Loucy (cell line): ENCODE results near the gene PARN.

Source experiments
- H2AFZ ChIP-seq: fragments of 200-600 bp; sonication (generic); 2 replicates; pipeline ENCODE4 v1.6.0; 2016; ENCODE audit warnings: antibody characterized with exemption, mild to moderate bottlenecking, low read length, moderate library complexity
- H3F3A ChIP-seq: fragments of 200-600 bp; 2 replicates; pipeline ENCODE4 v1.6.0; 2016; ENCODE audit warnings: antibody characterized with exemption, low read depth, mild to moderate bottlenecking
- H3K27me3 ChIP-seq: fragments of 200-600 bp; sonication (generic); 2 replicates; pipeline ENCODE4 v1.6.1; 2014; ENCODE audit warnings: low read length, mild to moderate bottlenecking; ENCODE audit not compliant: insufficient read depth, poor library complexity, severe bottlenecking
- H3K36me3 ChIP-seq: fragments of 200-600 bp; sonication (generic); 2 replicates; pipeline ENCODE4 v1.6.1; 2016; ENCODE audit warnings: low read length; ENCODE audit not compliant: insufficient read depth
- H3K4me1 ChIP-seq: fragments of 200-600 bp; sonication (generic); 2 replicates; pipeline ENCODE4 v1.5.1; 2014; ENCODE audit warnings: low read length, mild to moderate bottlenecking; ENCODE audit not compliant: insufficient read depth, poor library complexity, severe bottlenecking
- H3K4me2 ChIP-seq: fragments of 200-600 bp; sonication (generic); 2 replicates; pipeline ENCODE4 v1.6.0; 2014; ENCODE audit warnings: antibody characterized with exemption, low read length, low read depth, mild to moderate bottlenecking; ENCODE audit not compliant: poor library complexity, severe bottlenecking
- H3K4me3 ChIP-seq: fragments of 200-600 bp; sonication (generic); 2 replicates; pipeline ENCODE4 v1.5.1; 2014; ENCODE audit warnings: low read length, mild to moderate bottlenecking, mixed read lengths; ENCODE audit not compliant: poor library complexity, severe bottlenecking
- H3K79me2 ChIP-seq: fragments of 200-600 bp; sonication (generic); 2 replicates; pipeline ENCODE4 v1.6.1; 2014; ENCODE audit warnings: low read length; ENCODE audit not compliant: insufficient read depth
- H3K9ac ChIP-seq: fragments of 200-600 bp; sonication (generic); 2 replicates; pipeline ENCODE4 v1.6.0; 2014; ENCODE audit warnings: mild to moderate bottlenecking, low read depth, low read length, moderate library complexity; ENCODE audit not compliant: poor library complexity, severe bottlenecking
- H3K9me2 ChIP-seq: fragments of 200-600 bp; sonication (generic); replicated peaks from 2 replicates; pipeline ENCODE4 v1.6.1; 2016; ENCODE audit warnings: low read depth, low read length, mixed read lengths
- H3K9me3 ChIP-seq: fragments of 200-600 bp; sonication (generic); 2 replicates; pipeline ENCODE4 v1.6.1; 2014; ENCODE audit warnings: mild to moderate bottlenecking, antibody characterized with exemption, low read length, low read depth; ENCODE audit not compliant: insufficient read depth
- H4K20me1 ChIP-seq: fragments of 200-600 bp; sonication (generic); 2 replicates; pipeline ENCODE4 v1.6.0; 2014; ENCODE audit warnings: antibody characterized with exemption, low read length, mild to moderate bottlenecking; ENCODE audit not compliant: insufficient read depth, poor library complexity, severe bottlenecking
- CTCF ChIP-seq: fragments of 200-600 bp; sonication (generic); conservative IDR thresholded peaks from 2 replicates; pipeline ENCODE4 v1.5.1; 2014; ENCODE audit warnings: mild to moderate bottlenecking, antibody characterized with exemption, low read length
- EZH2phosphoT487 ChIP-seq: fragments of 200-600 bp; IDR thresholded peaks from 2 replicates; pipeline ENCODE4 v1.6.1; 2018; ENCODE audit warnings: antibody characterized with exemption, mild to moderate bottlenecking, moderate library complexity, borderline replicate concordance

Gene PARN

GRCh38 chr16:14564861-14565687 lies 65.0 kb downstream of the PARN start:
- Histone ChIP-seq H3K4me1 (peaks cover 8% of the 10 kb centered on the region), H3K79me2 (no peaks in the 10 kb centered on the region), H3K9me3 (no peaks in the 10 kb centered on the region), H3K9me2 (no peaks in the 10 kb centered on the region), H3K36me3 (no peaks in the 10 kb centered on the region), H3K4me2 (peak overlapping the region; percentile 31), H3K4me3 (no peak overlapping the region), H2AFZ (no peak overlapping the region), H3K9ac (peak overlapping the region; percentile 22), H3K27me3 (no peaks in the 10 kb centered on the region), H3F3A (no peaks in the 10 kb centered on the region), H4K20me1 (no peaks in the 10 kb centered on the region)
- TF ChIP-seq CTCF (no peak), EZH2phosphoT487 (no peak)

GRCh38 chr16:14564323-14564722 lies 65.7 kb downstream of the PARN start:
- no peaks in the 10 kb centered on the region for H3K27me3 ChIP-seq
- no peaks in the 10 kb centered on the region for H3K36me3 ChIP-seq
- no peaks in the 10 kb centered on the region for H3K9me3 ChIP-seq
- H3K4me2 ChIP-seq, result no peak overlapping the region
- H2AFZ ChIP-seq, result no peak overlapping the region
- peaks cover 8% of the 10 kb centered on the region for H3K4me1 ChIP-seq
- TF ChIP-seq CTCF, result no peak
- H4K20me1 ChIP-seq, result no peaks in the 10 kb centered on the region
- no peaks in the 10 kb centered on the region for H3K9me2 ChIP-seq
- no peak overlapping the region for H3K4me3 ChIP-seq
- no peaks in the 10 kb centered on the region for H3F3A ChIP-seq
- H3K9ac ChIP-seq, result no peak overlapping the region
- no peaks in the 10 kb centered on the region for H3K79me2 ChIP-seq

- H3K27me3 ChIP-seq, result no peaks in the 10 kb centered on the region
- H3K79me2 ChIP-seq, result no peaks in the 10 kb centered on the region
- H3K4me2 ChIP-seq, result no peak overlapping the region
- no peak overlapping the region for H3K9ac ChIP-seq
- H3K4me1 ChIP-seq, result peaks cover 8% of the 10 kb centered on the region
- H3F3A ChIP-seq, result no peaks in the 10 kb centered on the region
- no peaks in the 10 kb centered on the region for H3K9me2 ChIP-seq
- no peaks in the 10 kb centered on the region for H4K20me1 ChIP-seq
- TF ChIP-seq EZH2phosphoT487 (no peak), CTCF (no peak)
- no peak overlapping the region for H3K4me3 ChIP-seq
- H3K36me3 ChIP-seq, result no peaks in the 10 kb centered on the region
- no peaks in the 10 kb centered on the region for H3K9me3 ChIP-seq
- H2AFZ ChIP-seq, result no peak overlapping the region
Measured at GRCh38 chr16:14562691-14563491, 67.2 kb downstream of the PARN start.
